ENCODE results near the gene FRMD3.

DNA sequence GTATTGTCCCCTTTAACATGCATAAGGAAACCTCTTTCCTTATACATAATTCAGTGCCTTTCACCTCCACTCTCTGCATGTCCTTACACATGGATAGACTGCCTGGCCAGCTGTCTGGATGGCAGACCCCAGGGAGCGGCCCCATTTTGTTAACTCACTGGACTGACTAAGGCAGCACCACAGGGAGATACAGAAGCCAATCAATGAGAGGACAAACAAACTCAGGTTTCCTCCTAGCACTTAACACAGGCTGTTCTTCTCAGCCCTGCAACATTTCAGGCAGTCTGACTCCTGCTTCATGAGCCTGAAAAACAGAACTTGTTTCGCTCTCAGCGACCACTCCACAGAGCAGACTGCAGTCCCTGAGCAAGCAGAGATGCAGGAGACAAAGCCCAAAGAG, 339.8 kb downstream of the FRMD3 start:
- TF ChIP-seq, protein P1, sequence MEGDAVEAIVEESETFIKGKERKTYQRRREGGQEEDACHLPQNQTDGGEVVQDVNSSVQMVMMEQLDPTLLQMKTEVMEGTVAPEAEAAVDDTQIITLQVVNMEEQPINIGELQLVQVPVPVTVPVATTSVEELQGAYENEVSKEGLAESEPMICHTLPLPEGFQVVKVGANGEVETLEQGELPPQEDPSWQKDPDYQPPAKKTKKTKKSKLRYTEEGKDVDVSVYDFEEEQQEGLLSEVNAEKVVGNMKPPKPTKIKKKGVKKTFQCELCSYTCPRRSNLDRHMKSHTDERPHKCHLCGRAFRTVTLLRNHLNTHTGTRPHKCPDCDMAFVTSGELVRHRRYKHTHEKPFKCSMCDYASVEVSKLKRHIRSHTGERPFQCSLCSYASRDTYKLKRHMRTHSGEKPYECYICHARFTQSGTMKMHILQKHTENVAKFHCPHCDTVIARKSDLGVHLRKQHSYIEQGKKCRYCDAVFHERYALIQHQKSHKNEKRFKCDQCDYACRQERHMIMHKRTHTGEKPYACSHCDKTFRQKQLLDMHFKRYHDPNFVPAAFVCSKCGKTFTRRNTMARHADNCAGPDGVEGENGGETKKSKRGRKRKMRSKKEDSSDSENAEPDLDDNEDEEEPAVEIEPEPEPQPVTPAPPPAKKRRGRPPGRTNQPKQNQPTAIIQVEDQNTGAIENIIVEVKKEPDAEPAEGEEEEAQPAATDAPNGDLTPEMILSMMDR (conservative IDR thresholded peaks at IDR 0.05; ENCODE audit: low read depth, low read length) = no peak
- no peak for TF ChIP-seq EZH2phosphoT487 (IDR thresholded peaks at IDR 0.05; ENCODE audit: borderline replicate concordance, low read length)
